IPS-NIHi7 (cell line): ENCODE measurements around the gene DTX2.
"Not testable (repeated sequence)": the region's sequence is repeated elsewhere in the genome, so short reads cannot be mapped to it uniquely, and the experiment has no call there.

ENCODE experiments used
- DNase-seq: peaks from one replicate; pipeline ENCODE4 v3.0.0; 2012; ENCODE audit warnings: mixed read lengths; ENCODE audit errors: extremely low spot score

The DTX2 gene

DNA sequence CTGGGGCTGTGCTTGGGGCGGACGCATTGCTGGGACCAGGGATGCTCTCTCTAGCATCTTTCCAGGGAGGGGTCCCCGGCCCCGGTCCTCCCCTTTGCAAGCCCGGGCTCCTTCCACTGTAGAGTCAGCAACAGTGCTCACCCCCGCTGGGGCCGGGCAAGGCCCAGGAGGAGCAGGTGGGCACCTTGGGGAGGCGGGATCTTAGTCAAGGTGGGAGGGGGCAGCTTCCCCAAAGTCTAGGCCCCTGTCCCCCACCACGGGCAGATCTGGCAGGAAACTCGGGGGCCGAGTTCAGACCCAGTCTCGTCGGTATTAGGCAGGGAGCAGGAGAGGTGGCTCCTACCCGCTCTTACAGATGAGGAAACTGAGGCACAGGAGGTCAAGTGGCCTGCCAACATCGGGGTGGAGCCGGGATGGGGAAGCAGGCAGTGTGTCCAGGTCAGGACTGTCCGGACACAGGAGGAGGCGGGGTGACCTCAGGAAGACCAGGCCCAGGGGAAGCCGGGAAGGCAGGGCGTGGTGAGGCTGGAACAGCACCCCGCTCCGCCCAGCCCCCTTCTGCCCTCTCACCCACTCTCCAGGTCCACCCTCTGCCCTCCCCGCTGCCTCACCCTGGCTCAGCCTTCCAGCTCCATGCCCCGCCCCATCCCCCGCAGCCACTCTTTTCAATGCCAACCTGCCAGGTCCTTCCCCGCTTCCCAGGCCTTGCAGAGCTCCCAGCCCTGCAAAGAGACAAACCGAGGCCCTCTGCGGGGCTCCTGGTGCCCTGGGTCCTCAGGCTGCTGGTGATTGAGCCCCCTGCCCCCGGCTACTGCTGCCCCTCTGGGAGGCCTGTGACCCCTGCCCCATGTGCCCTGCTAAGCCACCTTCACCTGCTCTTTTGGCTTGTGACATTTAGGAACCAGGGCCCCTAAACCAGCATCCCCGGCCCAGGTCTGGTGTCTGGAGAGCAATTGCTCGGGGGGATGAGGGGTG, 50.7 kb downstream of the DTX2 start:
- DNase-seq, result not testable (repeated sequence)

DNA sequence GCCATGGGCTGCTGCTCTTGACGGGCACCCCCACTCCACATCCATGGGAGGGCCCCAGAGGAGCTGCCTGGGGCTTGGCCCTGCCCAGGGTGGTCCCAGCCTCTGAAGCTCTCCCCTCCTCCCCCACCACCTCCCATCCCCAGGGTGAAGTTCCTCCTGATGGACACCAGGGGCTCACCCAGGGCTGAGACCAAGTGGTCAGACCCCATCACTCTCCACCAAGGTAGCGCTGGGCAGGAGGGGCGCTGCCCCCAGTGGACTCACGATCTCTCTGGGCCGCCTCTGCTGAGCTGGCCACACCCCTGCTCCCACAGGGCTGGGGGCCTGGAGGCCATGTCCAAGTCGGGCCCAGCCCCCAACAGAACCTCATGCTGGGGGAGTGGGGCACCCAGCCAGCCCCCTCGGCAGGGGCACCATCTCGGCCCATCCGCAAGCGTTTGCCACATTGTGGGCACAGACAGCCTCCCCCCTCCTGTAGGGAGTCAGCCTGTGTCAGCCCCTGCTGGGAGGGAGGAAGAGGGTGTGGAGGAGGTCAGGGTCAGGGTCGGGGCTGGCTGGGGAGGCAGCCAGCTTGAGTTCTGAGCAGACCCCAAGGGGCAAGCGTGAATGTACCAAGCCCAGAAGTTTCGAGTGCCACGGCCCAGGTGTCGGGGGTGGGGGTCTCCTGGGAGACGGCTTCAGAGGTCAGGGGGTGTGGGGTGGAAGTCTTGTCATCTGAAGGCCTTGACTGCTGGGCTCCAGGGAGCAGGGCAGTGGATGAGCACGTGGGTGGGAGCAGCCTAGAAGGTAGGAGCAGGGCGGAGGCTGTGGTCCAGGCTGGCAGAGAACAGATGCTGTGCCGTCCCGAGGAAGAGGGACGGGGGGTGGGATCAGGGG, 51.7 kb downstream of the DTX2 start:
- peak; percentile 59 for DNase-seq

GRCh38 chr7:76513817-76514799, 52.6 kb downstream of the DTX2 start:
- peak; percentile 7 for DNase-seq

DNA sequence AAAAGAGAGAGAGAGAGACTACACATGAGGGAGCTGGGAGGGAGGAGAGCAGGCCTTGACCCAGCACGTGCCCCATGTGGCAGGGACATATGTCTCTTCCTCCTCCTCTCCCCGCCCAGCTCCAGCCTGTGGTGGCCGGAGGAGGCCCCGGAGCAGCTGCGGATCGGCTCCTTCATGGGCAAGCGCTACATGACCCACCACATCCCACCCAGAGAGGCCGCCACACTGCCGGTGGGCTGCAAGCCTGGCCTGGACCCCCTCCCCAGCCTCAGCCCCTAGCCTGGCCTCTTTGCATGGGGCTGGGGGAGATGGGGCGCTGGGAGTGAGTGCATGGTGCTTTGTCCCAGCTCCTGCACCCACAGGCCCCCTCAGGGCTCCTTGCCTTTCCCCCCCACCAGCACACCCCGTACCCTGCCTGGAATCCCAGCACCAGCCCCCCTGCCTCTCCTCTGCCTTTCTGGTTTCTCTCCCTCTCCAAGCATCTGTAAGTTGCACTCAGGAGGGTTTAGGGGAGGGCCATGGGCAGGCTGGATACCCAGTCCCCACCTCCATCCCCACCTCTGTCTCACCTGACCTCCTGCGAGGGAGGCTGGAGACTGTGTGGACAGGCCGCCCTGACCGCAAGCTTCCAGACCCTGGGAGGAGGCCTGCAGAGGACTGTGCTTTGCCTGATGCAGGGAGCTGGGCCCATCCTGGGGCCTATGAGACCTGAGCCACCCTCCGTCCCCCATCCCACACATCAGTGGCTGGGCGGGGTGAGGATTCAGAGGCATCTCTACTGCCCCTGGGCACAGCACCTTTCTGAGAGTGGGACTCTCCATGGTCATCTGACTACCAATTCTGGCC, 53.6 kb downstream of the DTX2 start:
- DNase-seq, result peak; percentile 8

DNA sequence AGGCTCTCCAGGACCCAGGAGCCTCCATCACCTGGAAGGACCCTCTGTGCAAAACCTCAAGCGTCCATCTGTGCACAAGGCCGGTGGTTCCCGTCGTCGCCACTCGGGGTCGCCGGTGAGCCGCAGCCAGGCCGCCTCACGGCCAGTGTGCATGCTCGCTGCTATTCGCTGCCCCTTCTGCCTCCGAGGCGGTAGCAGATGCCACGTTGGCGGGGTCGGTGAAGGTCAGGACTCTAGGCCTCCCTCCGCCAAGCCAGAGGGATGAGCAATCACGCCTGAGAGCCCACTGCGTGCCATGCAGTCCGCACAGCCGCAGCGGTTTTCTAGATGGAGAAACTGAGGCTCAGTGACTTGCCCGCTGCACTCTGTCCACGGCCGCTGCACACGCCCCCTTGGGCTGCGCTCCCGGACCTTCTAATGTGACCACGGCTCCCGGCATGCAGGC, 54.5 kb downstream of the DTX2 start:
- DNase-seq, result peak; percentile 75

- not testable (repeated sequence) for DNase-seq
Observed at GRCh38 chr7:76516932-76517331, 55.4 kb downstream of the DTX2 start.

- not testable (repeated sequence) for DNase-seq
Observed at GRCh38 chr7:76526183-76526582, 64.7 kb downstream of the DTX2 start.

DNA sequence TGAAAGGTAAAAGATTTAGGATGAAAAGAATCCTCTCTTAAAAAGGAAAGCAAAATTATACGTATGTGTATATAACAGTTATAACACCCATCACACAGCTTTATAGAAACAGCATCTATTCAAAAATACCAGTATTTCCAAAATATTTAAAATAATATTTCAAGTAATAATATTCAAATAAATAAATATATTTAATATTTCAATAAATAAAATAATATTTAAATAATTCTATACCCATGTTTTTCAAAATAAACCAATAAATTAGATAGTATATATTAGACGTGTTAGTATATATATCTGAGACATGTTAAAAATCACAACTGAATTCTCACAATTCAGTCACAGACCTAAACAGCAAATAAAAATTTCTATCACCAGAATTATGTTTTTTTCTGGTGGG, 70.1 kb downstream of the DTX2 start:
- DNase-seq, result not testable (repeated sequence)

- DNase-seq, result not testable (repeated sequence)
Observed at GRCh38 chr7:76543197-76543596, 81.7 kb downstream of the DTX2 start, which contains the start of gene SPDYE16. Gene SPDYE16, minus strand, starts transcription at chr7:76543297. Its CDS starts 1,838 bp downstream, at chr7:76541459.

- DNase-seq, result peak; percentile 72
Observed at GRCh38 chr7:76549025-76549854, 87.7 kb downstream of the DTX2 start.

GRCh38 chr7:76549855-76550248, 88.3 kb downstream of the DTX2 start:
- not testable (repeated sequence) for DNase-seq

GRCh38 chr7:76551992-76552391, 90.5 kb downstream of the DTX2 start:
- not testable (repeated sequence) for DNase-seq
